ENCODE measurements around the gene CMSS1. TPM values are rescaled to one million over a fixed set of nuclear protein-coding genes. Genes with fewer than 3 reads are reported as not detected.

Gene CMSS1
- polyA plus RNA-seq, 1 of the 3 experiments (the other 2 are of a cell fraction): 9.1 TPM

GRCh38 chr3:100141586-100141985 is 323.9 kb downstream of the CMSS1 start:
- Histone ChIP-seq H3K9me2 (0 out of 2 replicates have a peak, but pooled peaks cover 3% of the 10 kb centered on the region), H3K36me3 (replicated peaks in 1 of 2; ENCODE audit: control insufficient read depth in 1 of 2, insufficient read depth in 2 of 2, low read length in 1 of 2) (no peaks in the 10 kb centered on the region), H3K79me2 (ENCODE audit: insufficient read depth) (no peaks in the 10 kb centered on the region), H3K4me2 (no peak overlapping the region), H2AFZ (ENCODE audit: low read depth) (no peak overlapping the region), H3K4me3 (ENCODE audit: low read depth in 2 of 2, low read length in 1 of 2) (no peak overlapping the region), H3K27me3 (ENCODE audit: insufficient read depth) (no peaks in the 10 kb centered on the region), H3K9me3 (0 out of 2 replicates have a peak, but pooled peaks cover 6% of the 10 kb centered on the region), H3K4me1 (ENCODE audit: control insufficient read depth in 1 of 2, insufficient read depth in 2 of 2, low read depth in 1 of 2, low read length in 1 of 2) (no peaks in the 10 kb centered on the region), H3K9ac (no peak overlapping the region), H3K27ac (ENCODE audit: low read depth in 2 of 2, low read length in 1 of 2) (no peak overlapping the region), H4K20me1 (ENCODE audit: insufficient read depth) (no peaks in the 10 kb centered on the region), H3F3A (replicated peaks; ENCODE audit: insufficient read depth) (no peaks in the 10 kb centered on the region)
- WGBS (ENCODE audit: low lambda C conversion rate): 89% methylated on average over 1 of the region's 1 CpG
- TF ChIP-seq GABPA (IDR thresholded peaks at IDR 0.05; ENCODE audit: low read depth) (no peak), FOXM1 (IDR thresholded peaks at IDR 0.05; ENCODE audit: low read depth) (no peak)
- ChIA-PET POLR2A (no interaction called here), CTCF (no interaction called here)
- DNase-seq: no peak

DNA sequence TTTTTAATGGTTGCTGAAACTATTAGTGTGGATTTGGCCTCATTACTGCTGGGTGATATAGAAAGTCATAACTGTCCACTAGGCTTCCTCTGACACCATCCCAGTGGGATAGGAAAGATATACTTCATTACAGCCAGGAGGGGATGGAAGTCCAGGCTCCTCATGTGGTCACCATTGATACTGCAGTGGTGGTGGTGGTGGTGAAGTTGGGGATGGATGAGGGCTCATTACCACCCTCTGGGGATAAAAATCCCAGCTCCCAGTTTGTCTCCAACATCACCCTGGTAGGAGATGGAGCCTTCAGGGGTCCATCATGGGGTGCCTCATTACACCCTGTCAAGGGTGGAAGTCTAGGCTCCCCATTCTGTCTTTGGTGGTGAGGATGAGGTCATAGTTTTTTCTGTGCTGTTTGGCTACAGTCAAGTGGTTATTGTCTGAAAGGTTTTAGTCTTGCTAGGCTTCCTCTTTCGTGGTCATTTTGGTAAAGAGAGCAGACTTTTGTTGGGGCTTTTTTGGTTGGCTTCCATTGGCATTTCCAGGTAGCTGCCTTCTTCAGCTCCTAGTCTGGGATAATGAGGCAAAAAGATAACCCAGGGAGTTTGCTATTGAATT is 326.7 kb downstream of the CMSS1 start:
- H3K4me1 ChIP-seq (ENCODE audit: control insufficient read depth in 1 of 2, insufficient read depth in 2 of 2, low read depth in 1 of 2, low read length in 1 of 2): peaks cover 0 to 2% of the 10 kb centered on the region in 2 experiments; a peak in 1 of 4 replicates

DNA sequence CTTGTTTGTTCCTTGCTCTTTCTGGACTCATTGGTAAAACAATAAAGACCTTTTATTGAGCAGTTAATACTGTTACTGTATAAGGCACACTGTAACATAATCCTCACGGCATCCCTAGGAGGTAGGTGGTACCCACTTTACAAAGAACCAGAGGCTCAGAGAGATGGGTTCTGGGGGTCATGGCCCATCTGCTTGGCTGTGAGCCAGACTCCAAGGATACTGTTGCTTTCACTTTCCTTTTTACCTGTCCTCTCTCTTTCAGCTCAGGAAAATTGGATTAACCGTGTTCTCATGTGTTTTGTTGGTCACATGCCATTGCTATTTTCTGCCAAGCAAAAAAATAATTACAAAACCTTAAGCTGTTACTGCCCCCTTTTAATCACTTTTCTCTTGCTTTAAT is 331.5 kb downstream of the CMSS1 start:
- Histone ChIP-seq H3K4me3 (ENCODE audit: low read depth in 2 of 2, low read length in 1 of 2) (no peak overlapping the region), H3K9me3 (no peaks in the 10 kb centered on the region), H3K4me1 (ENCODE audit: control insufficient read depth in 1 of 2, insufficient read depth in 2 of 2, low read depth in 1 of 2, low read length in 1 of 2) (peaks cover 0 to 12% of the 10 kb centered on the region in 2 experiments; a peak in 2 of 4 replicates), H3K9ac (no peak overlapping the region), H3F3A (replicated peaks; ENCODE audit: insufficient read depth) (no peaks in the 10 kb centered on the region), H3K9me2 (no peaks in the 10 kb centered on the region), H3K36me3 (replicated peaks in 1 of 2; ENCODE audit: control insufficient read depth in 1 of 2, insufficient read depth in 2 of 2, low read length in 1 of 2) (no peaks in the 10 kb centered on the region), H3K79me2 (ENCODE audit: insufficient read depth) (no peaks in the 10 kb centered on the region), H2AFZ (ENCODE audit: low read depth) (no peak overlapping the region), H3K27me3 (ENCODE audit: insufficient read depth) (no peaks in the 10 kb centered on the region), H4K20me1 (ENCODE audit: insufficient read depth) (no peaks in the 10 kb centered on the region), H3K27ac (ENCODE audit: low read depth in 2 of 2, low read length in 1 of 2) (no peak overlapping the region), H3K4me2 (no peak overlapping the region)
- DNase-seq: no peak
- ChIA-PET CTCF (no interaction called here), POLR2A (interaction anchor here (0.7 kb wide), 2 partner anchors 11 to 818 kb away, joined by 3 read pairs; no protein-coding TSS in a partner anchor)
- WGBS (ENCODE audit: low lambda C conversion rate): 98% methylated on average over 2 of the region's 2 CpGs
- no peak for TF ChIP-seq RCOR1 (IDR thresholded peaks at IDR 0.05; ENCODE audit: low read length)
- TF ChIP-seq FOXJ3 (CRISPR knock-in tag; IDR thresholded peaks at IDR 0.05): no peak
- TF ChIP-seq NFIC (IDR thresholded peaks at IDR 0.05; ENCODE audit: borderline replicate concordance): no peak
- TF ChIP-seq GABPA (IDR thresholded peaks at IDR 0.05; ENCODE audit: low read depth): no peak
- TF ChIP-seq MEF2A (IDR thresholded peaks at IDR 0.05; ENCODE audit: borderline replicate concordance, low read depth): no peak
- TF ChIP-seq IRF3 (IDR thresholded peaks at IDR 0.05; ENCODE audit: low read depth, low read length): no peak
- TF ChIP-seq, protein P1, sequence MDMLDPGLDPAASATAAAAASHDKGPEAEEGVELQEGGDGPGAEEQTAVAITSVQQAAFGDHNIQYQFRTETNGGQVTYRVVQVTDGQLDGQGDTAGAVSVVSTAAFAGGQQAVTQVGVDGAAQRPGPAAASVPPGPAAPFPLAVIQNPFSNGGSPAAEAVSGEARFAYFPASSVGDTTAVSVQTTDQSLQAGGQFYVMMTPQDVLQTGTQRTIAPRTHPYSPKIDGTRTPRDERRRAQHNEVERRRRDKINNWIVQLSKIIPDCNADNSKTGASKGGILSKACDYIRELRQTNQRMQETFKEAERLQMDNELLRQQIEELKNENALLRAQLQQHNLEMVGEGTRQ (IDR thresholded peaks at IDR 0.05; ENCODE audit: borderline replicate concordance, low read depth, low read length): no peak
- no peak for TF ChIP-seq NRF1 (IDR thresholded peaks at IDR 0.05; ENCODE audit: low read depth, low read length)
- no peak for TF ChIP-seq CTCF (IDR thresholded peaks at IDR 0.05)
- TF ChIP-seq RFX5 (IDR thresholded peaks at IDR 0.05; ENCODE audit: low read length): no peak
- no peak for TF ChIP-seq YY1 (IDR thresholded peaks at IDR 0.05; ENCODE audit: low read depth)
- TF ChIP-seq POLR2AphosphoS5 (IDR thresholded peaks at IDR 0.05; ENCODE audit: low read depth, low read length): no peak
- TF ChIP-seq FOXM1 (IDR thresholded peaks at IDR 0.05; ENCODE audit: low read depth): no peak
- TF ChIP-seq TCF12 (IDR thresholded peaks at IDR 0.05): no peak
- TF ChIP-seq EP300 (IDR thresholded peaks at IDR 0.05; ENCODE audit: borderline replicate concordance in 1 of 2, low read depth in 1 of 2, low read length in 1 of 2): no peak
- TF ChIP-seq MXI1 (IDR thresholded peaks at IDR 0.05; ENCODE audit: low read depth, low read length): no peak

More for the DNA sequence above, 326.7 kb downstream of the CMSS1 start:
- Histone ChIP-seq H3F3A (replicated peaks; ENCODE audit: insufficient read depth) (no peaks in the 10 kb centered on the region), H2AFZ (ENCODE audit: low read depth) (no peak overlapping the region), H3K4me2 (no peak overlapping the region), H3K9me3 (0 out of 2 replicates have a peak, but pooled peaks cover 6% of the 10 kb centered on the region), H3K36me3 (replicated peaks in 1 of 2; ENCODE audit: control insufficient read depth in 1 of 2, insufficient read depth in 2 of 2, low read length in 1 of 2) (no peaks in the 10 kb centered on the region), H3K27me3 (ENCODE audit: insufficient read depth) (no peaks in the 10 kb centered on the region), H3K9ac (no peak overlapping the region), H3K9me2 (0 out of 2 replicates have a peak, but pooled peaks cover 3% of the 10 kb centered on the region), H4K20me1 (ENCODE audit: insufficient read depth) (no peaks in the 10 kb centered on the region), H3K27ac (ENCODE audit: low read depth in 2 of 2, low read length in 1 of 2) (no peak overlapping the region), H3K4me3 (ENCODE audit: low read depth in 2 of 2, low read length in 1 of 2) (no peak overlapping the region), H3K79me2 (ENCODE audit: insufficient read depth) (no peaks in the 10 kb centered on the region)
- DNase-seq: no peak
- POLR2A ChIA-PET: no interaction called here
- CTCF ChIA-PET: interaction anchor here (1.1 kb wide), 1 partner anchor 76 kb away, joined by 3 read pairs; no protein-coding TSS in a partner anchor
- no peak for TF ChIP-seq RFX5 (IDR thresholded peaks at IDR 0.05; ENCODE audit: low read length)
- WGBS (ENCODE audit: low lambda C conversion rate): 90% methylated on average over 1 of the region's 1 CpG

Data from SK-N-SH (cell line).